KMS-11 (cell line): ENCODE results near the gene TMPRSS9.
"Not testable (repeated sequence)": the region's sequence is repeated elsewhere in the genome, so short reads cannot be mapped to it uniquely, and the experiment has no call there.

Experiments used
- H2AFZ ChIP-seq: fragments of 200-600 bp; sonication (generic); 2 replicates; pipeline ENCODE4 v1.6.1; 2016; ENCODE audit warnings: antibody characterized with exemption, mixed run types, low read depth
- H3K27ac ChIP-seq: fragments of 200-600 bp; sonication (generic); 2 replicates; pipeline ENCODE4 v1.6.1; 2016; ENCODE audit warnings: mild to moderate bottlenecking, mixed run types
- H3K27me3 ChIP-seq: fragments of 200-600 bp; sonication (generic); 2 replicates; pipeline ENCODE4 v1.6.1; 2017; ENCODE audit warnings: mild to moderate bottlenecking, low read depth, mixed run types, moderate library complexity; ENCODE audit not compliant: insufficient read depth
- H3K36me3 ChIP-seq: fragments of 200-600 bp; sonication (generic); 2 replicates; pipeline ENCODE4 v1.6.1; 2017; ENCODE audit warnings: mild to moderate bottlenecking, mixed run types; ENCODE audit not compliant: insufficient read depth
- H3K4me1 ChIP-seq: fragments of 200-600 bp; sonication (generic); 2 replicates; pipeline ENCODE4 v1.6.1; 2016; ENCODE audit warnings: mild to moderate bottlenecking, low read depth, mixed run types; ENCODE audit not compliant: poor library complexity, severe bottlenecking
- H3K4me2 ChIP-seq: fragments of 200-600 bp; sonication (generic); 2 replicates; pipeline ENCODE4 v1.7.0; 2016; ENCODE audit warnings: mild to moderate bottlenecking, mixed run types
- H3K4me3 ChIP-seq: fragments of 200-600 bp; sonication (generic); IDR thresholded peaks from 2 replicates; pipeline ENCODE4 v1.6.1; 2017; ENCODE audit warnings: low read depth, low read length, mixed read lengths; ENCODE audit not compliant: insufficient read depth
- H3K79me2 ChIP-seq: fragments of 200-600 bp; sonication (generic); 2 replicates; pipeline ENCODE4 v1.6.1; 2016; ENCODE audit warnings: low read depth, mixed run types; ENCODE audit not compliant: insufficient read depth
- H3K9ac ChIP-seq: fragments of 200-600 bp; sonication (generic); 2 replicates; pipeline ENCODE4 v1.6.1; 2016; ENCODE audit warnings: mild to moderate bottlenecking, mixed run types
- H4K20me1 ChIP-seq: fragments of 200-600 bp; sonication (generic); 2 replicates; pipeline ENCODE4 v1.6.1; 2016; ENCODE audit warnings: mild to moderate bottlenecking, mixed run types; ENCODE audit not compliant: insufficient read depth
- TF ChIP-seq, protein P1 (sequence below): fragments of 200-600 bp; sonication (generic); conservative IDR thresholded peaks from 2 replicates; pipeline ENCODE4 v1.6.1; 2017; ENCODE audit warnings: low read depth, mild to moderate bottlenecking, antibody characterized with exemption, low read length, moderate library complexity, mixed read lengths

The TMPRSS9 gene

GRCh38 chr19:2468596-2468995 is 108.5 kb downstream of the TMPRSS9 start:
- Histone ChIP-seq H3K27ac (no peak overlapping the region), H3K4me3 (no peak overlapping the region), H2AFZ (no peak overlapping the region), H3K27me3 (no peaks in the 10 kb centered on the region), H3K9ac (no peak overlapping the region), H3K4me1 (peaks cover 37% of the 10 kb centered on the region), H3K36me3 (no peaks in the 10 kb centered on the region), H4K20me1 (no peaks in the 10 kb centered on the region), H3K4me2 (no peak overlapping the region), H3K79me2 (no peaks in the 10 kb centered on the region)
- TF ChIP-seq, protein P1, sequence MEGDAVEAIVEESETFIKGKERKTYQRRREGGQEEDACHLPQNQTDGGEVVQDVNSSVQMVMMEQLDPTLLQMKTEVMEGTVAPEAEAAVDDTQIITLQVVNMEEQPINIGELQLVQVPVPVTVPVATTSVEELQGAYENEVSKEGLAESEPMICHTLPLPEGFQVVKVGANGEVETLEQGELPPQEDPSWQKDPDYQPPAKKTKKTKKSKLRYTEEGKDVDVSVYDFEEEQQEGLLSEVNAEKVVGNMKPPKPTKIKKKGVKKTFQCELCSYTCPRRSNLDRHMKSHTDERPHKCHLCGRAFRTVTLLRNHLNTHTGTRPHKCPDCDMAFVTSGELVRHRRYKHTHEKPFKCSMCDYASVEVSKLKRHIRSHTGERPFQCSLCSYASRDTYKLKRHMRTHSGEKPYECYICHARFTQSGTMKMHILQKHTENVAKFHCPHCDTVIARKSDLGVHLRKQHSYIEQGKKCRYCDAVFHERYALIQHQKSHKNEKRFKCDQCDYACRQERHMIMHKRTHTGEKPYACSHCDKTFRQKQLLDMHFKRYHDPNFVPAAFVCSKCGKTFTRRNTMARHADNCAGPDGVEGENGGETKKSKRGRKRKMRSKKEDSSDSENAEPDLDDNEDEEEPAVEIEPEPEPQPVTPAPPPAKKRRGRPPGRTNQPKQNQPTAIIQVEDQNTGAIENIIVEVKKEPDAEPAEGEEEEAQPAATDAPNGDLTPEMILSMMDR, result no peak

DNA sequence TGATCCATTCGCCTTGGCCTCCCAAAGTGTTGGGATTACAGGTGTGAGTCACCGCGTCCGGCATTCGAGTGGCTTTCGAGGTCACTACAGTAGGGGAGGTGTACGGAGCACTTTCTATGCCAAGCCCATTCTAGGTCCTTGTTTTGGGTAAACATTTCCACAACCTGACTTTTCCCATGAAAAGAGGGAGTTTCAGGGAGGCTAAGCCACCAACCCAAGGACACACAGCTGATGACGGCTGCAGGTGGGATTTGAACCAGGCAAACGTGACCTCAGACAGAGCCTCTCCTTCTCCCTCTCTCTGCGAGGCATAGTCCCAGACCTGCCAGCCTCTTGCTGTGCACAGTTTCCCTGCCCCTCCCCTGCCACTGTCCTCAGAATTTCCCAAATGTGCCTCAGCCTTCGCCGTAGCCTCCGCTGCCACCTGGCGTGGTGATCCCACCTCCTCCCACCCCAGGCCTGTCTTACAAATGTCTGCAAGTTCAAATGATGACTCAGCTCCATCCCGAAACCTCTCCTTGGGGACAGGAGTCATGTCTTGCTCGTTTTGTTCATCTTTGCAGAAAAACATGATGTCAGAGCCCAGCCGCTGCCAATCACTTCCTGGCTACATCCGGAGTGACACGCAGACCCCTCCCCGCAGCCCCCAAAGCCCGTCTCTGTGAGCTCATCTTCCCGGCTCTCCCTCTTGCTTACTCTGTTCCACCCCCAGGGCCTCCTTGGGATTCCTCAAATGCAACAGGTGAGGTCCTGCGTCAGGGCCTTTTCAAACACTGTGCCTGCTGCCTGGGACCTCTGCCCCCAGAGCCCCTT is 109.2 kb downstream of the TMPRSS9 start:
- H2AFZ ChIP-seq, result peak overlapping the region; percentile 91
- H3K9ac ChIP-seq, result peak overlapping the region; percentile 32; the same call in 1 of the 2 replicates
- H3K4me2 ChIP-seq, result peak overlapping the region; percentile 77
- no peaks in the 10 kb centered on the region for H3K27me3 ChIP-seq
- TF ChIP-seq, protein P1, result no peak
- H4K20me1 ChIP-seq, result no peaks in the 10 kb centered on the region
- H3K79me2 ChIP-seq, result no peaks in the 10 kb centered on the region
- peaks cover 34% of the 10 kb centered on the region for H3K4me1 ChIP-seq
- H3K27ac ChIP-seq, result peak overlapping the region; percentile 72
- H3K4me3 ChIP-seq, result no peak overlapping the region
- H3K36me3 ChIP-seq, result no peaks in the 10 kb centered on the region

- not testable (repeated sequence) for H3K4me3 ChIP-seq, H3K79me2 ChIP-seq, H3K27me3 ChIP-seq, H3K36me3 ChIP-seq, H4K20me1 ChIP-seq
- Histone ChIP-seq H2AFZ (peak overlapping the region; percentile 91), H3K27ac (peak overlapping the region; percentile 72), H3K4me1 (peaks cover 29% of the 10 kb centered on the region), H3K9ac (peak overlapping the region; percentile 32; the same call in 1 of the 2 replicates), H3K4me2 (peak overlapping the region; percentile 77)
Observed at GRCh38 chr19:2469915-2470200, 109.8 kb downstream of the TMPRSS9 start.

DNA sequence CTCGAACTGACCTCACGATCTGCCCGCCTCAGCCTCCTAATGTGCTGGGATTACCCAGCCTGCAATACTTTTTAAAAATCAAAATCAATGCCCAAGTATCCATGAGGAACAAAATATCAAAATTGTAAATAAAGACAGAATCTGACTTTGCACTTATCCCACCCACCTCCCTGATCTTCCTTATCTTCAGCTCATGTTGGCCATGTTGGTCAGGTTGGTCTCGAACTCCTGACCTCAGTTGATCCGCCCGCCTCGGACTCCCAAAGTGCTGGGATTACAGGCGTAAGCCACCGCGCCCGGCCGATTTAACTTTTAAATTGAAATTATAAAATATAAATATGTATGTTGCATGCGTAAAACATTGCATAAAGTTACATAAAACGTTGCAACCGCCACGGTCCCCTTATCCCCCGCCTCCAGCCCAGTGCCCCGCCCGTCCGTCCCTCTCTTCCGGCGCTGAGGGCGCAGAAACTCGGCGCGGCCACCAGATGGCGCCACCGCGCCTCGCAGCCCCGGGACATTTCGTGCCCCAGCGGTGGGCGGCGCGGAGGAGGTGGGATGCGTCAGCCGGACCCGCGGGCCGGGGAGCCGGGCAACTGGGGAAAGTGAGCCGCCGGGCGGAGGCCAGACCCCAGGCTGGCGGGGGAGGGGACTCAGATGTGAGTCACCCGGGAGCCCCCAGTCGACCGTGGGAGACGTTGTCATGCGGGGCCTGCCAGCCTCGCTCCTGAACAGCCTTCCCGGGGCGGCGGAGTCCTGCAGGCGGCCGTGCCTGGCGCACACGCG is 114.4 kb downstream of the TMPRSS9 start:
- Histone ChIP-seq H3K27me3 (no peaks in the 10 kb centered on the region), H3K27ac (peak overlapping the region; percentile 45), H3K79me2 (peaks cover 31% of the 10 kb centered on the region), H3K4me3 (no peak overlapping the region), H3K9ac (peak overlapping the region; percentile 54; the same call in 1 of the 2 replicates), H4K20me1 (peaks cover 4% of the 10 kb centered on the region), H3K4me1 (peaks cover 29% of the 10 kb centered on the region), H2AFZ (peak overlapping the region; percentile 77), H3K36me3 (no peaks in the 10 kb centered on the region), H3K4me2 (peak overlapping the region; percentile 71)
- TF ChIP-seq, protein P1, result peak; percentile 84
